ENCODE results near the gene DCLRE1C.
"Not testable (repeated sequence)": the region's sequence is repeated elsewhere in the genome, so short reads cannot be mapped to it uniquely, and the experiment has no call there.

Gene DCLRE1C

GRCh38 chr10:14954001-14954770, at the start of gene DCLRE1C:
DCLRE1C (minus strand) TSS chr10:14954096; CDS start chr10:14954010, 86 bp downstream.
- peak; percentile 81 to 85 (median 83) for DNase-seq (ENCODE audit: low read depth in 3 of 3)

GRCh38 chr10:14995964-14996565, 42.2 kb upstream of the DCLRE1C start:
- DNase-seq (ENCODE audit: low read depth in 3 of 3) = no peak

GRCh38 chr10:14993500-14994455, 39.9 kb upstream of the DCLRE1C start:
- DNase-seq (ENCODE audit: low read depth in 3 of 3) = not testable (repeated sequence)

- DNase-seq (ENCODE audit: low read depth in 3 of 3) = not testable (repeated sequence)
Observed at GRCh38 chr10:14992336-14992735, 38.4 kb upstream of the DCLRE1C start.

- peak; percentile 23 to 56 (median 30) for DNase-seq (ENCODE audit: low read depth in 3 of 3)
Observed at GRCh38 chr10:14991035-14991749, 37.3 kb upstream of the DCLRE1C start.

GRCh38 chr10:14989552-14989951, 35.7 kb upstream of the DCLRE1C start:
- DNase-seq (ENCODE audit: low read depth in 3 of 3) = not testable (repeated sequence)

- DNase-seq (ENCODE audit: low read depth in 3 of 3) = no peak
Observed at GRCh38 chr10:14982744-14983143, 28.8 kb upstream of the DCLRE1C start.

GRCh38 chr10:14975672-14976273, 21.9 kb upstream of the DCLRE1C start:
- DNase-seq (ENCODE audit: low read depth in 3 of 3) = no peak

GRCh38 chr10:14974153-14974998, 20.5 kb upstream of the DCLRE1C start:
- not testable (repeated sequence) for DNase-seq (ENCODE audit: low read depth in 3 of 3)

GRCh38 chr10:14971867-14972448, 18.1 kb upstream of the DCLRE1C start:
- DNase-seq (ENCODE audit: low read depth in 3 of 3) = peak in 1 of 3 donors; percentile 30

GRCh38 chr10:14967897-14968296, 14.0 kb upstream of the DCLRE1C start:
- no peak for DNase-seq (ENCODE audit: low read depth in 3 of 3)

- peak; percentile 86 to 88 (median 88) for DNase-seq (ENCODE audit: low read depth in 3 of 3)
Observed at GRCh38 chr10:14959221-14960057, 5.5 kb upstream of the DCLRE1C start, which contains the start of gene MEIG1. MEIG1 (plus strand) TSS chr10:14959388; CDS start chr10:14966469, 7,081 bp downstream.

- DNase-seq (ENCODE audit: low read depth in 3 of 3) = no peak
Observed at GRCh38 chr10:14958872-14959220, 5.0 kb upstream of the DCLRE1C start.

GRCh38 chr10:14954934-14955333, 1.0 kb upstream of the DCLRE1C start:
- DNase-seq (ENCODE audit: low read depth in 3 of 3) = no peak

- no peak for DNase-seq (ENCODE audit: low read depth in 3 of 3)
Observed at GRCh38 chr10:14953424-14954000, 384 bp downstream of the DCLRE1C start.

- DNase-seq (ENCODE audit: low read depth in 3 of 3) = no peak
Observed at GRCh38 chr10:14952851-14953423, 959 bp downstream of the DCLRE1C start.

- DNase-seq (ENCODE audit: low read depth in 3 of 3) = no peak
Observed at GRCh38 chr10:14949291-14949690, 4.6 kb downstream of the DCLRE1C start.

- DNase-seq (ENCODE audit: low read depth in 3 of 3) = no peak
Observed at GRCh38 chr10:14947268-14947667, 6.6 kb downstream of the DCLRE1C start.

Measured in stimulated activated CD4-positive, alpha-beta T cell treated with anti-CD3 and anti-CD28 coated beads, TNF-alpha, amount 100 ng/mL, for 48 hours (primary cell).